A673 (cell line): Measurements from ENCODE around the gene SPACA6.

Experiments used
- EZH2 ChIP-seq: fragments of 200-600 bp; sonication (generic); IDR thresholded peaks from 2 replicates; pipeline ENCODE4 v1.6.1; 2017; ENCODE audit warnings: borderline replicate concordance, low read depth, mild to moderate bottlenecking, mixed read lengths, antibody characterized with exemption, low read length; ENCODE audit not compliant: poor library complexity, severe bottlenecking
- TF ChIP-seq, protein P1 (sequence below): fragments of 300-800, 200-600 bp; sonication (generic); conservative IDR thresholded peaks from 2 replicates; pipeline ENCODE4 v1.5.1; 2017; ENCODE audit warnings: low read depth, mild to moderate bottlenecking, antibody characterized with exemption, low read length, moderate library complexity, mixed read lengths

DNA sequence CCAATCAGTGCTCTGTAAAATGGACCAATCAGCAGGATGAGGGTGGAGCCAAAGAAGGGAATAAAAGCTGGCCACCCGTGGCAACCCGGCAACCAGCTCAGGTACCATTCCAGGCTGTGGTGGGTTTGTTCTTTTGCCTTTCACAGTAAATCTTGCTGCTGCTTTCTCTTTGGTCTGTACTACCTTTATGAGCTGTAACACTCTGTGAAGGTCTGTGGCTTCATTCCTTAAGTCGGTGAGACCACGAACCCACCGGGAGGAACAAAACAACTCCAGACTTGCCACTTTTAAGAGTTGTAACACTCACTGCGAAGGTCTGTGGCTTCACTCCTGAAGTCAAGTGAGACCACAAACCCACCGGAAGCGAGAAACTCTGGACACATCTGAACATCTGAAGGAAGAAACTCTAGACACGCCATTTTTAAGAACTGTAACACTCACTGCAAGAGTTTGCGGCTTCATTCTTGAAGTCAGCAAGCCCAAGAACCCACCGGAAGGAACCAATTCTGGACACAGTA is 16.5 kb upstream of the SPACA6 start:
- TF ChIP-seq, protein P1, sequence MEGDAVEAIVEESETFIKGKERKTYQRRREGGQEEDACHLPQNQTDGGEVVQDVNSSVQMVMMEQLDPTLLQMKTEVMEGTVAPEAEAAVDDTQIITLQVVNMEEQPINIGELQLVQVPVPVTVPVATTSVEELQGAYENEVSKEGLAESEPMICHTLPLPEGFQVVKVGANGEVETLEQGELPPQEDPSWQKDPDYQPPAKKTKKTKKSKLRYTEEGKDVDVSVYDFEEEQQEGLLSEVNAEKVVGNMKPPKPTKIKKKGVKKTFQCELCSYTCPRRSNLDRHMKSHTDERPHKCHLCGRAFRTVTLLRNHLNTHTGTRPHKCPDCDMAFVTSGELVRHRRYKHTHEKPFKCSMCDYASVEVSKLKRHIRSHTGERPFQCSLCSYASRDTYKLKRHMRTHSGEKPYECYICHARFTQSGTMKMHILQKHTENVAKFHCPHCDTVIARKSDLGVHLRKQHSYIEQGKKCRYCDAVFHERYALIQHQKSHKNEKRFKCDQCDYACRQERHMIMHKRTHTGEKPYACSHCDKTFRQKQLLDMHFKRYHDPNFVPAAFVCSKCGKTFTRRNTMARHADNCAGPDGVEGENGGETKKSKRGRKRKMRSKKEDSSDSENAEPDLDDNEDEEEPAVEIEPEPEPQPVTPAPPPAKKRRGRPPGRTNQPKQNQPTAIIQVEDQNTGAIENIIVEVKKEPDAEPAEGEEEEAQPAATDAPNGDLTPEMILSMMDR: no peak
- no peak for TF ChIP-seq EZH2
